K562 (cell line): ENCODE measurements around the gene MGRN1.

Source experiments
- CAMTA2 ChIP-seq: fragments of 250-450 bp; sonication (Bioruptor Pico); conservative IDR thresholded peaks from 2 replicates; pipeline ENCODE4 v1.5.1; 2022
- EP300 ChIP-seq: IDR thresholded peaks from 2 replicates; pipeline ENCODE4 v1.6.1; 2012; ENCODE audit warnings: low read length, improper control_type of control experiment
- EZH2 ChIP-seq: IDR thresholded peaks from 2 replicates; pipeline ENCODE4 v1.6.1; 2012; ENCODE audit warnings: low read depth, mild to moderate bottlenecking, inconsistent platforms, low read length, borderline replicate concordance
- FOXK2 ChIP-seq, 2 experiments: fragments of 450-650 bp; IDR thresholded peaks in 1 of 2; conservative IDR thresholded peaks in 1 of 2; 2 replicates each; pipeline ENCODE4 v1.6.1; 2016; ENCODE audit warnings: low read depth in 2 of 2, mild to moderate bottlenecking in 1 of 2
- MYC ChIP-seq, 2 experiments: fragments of 250-450 bp in 1 of 2; sonication (Bioruptor Pico) in 1 of 2; IDR thresholded peaks; 2 replicates each; pipeline versions ENCODE4 v1.5.1 to v1.6.1; 2012 to 2021; ENCODE audit warnings: low read depth in 2 of 2, borderline replicate concordance in 1 of 2, improper control_type of control experiment in 1 of 2, low read length in 1 of 2, mild to moderate bottlenecking in 1 of 2, moderate library complexity in 1 of 2
- PHF8 ChIP-seq: fragments of 200-600 bp; sonication (generic); IDR thresholded peaks from 2 replicates; pipeline ENCODE4 v1.6.1; 2012; ENCODE audit warnings: mixed run types, mild to moderate bottlenecking, inconsistent platforms, low read length, moderate library complexity, borderline replicate concordance
- POLR2A ChIP-seq: fragments of 450-650 bp; conservative IDR thresholded peaks from 2 replicates; pipeline ENCODE4 v1.6.1; 2016
- SRF ChIP-seq, 2 experiments: fragments of 250-450, 450-650 bp in 1 of 2; sonication (Bioruptor Pico) in 1 of 2; sonication (generic) in 1 of 2; formaldehyde crosslinking; IDR thresholded peaks; 2 replicates each; pipeline versions ENCODE4 v1.5.0 to v1.5.1; 2020 to 2022; ENCODE audit warnings: mild to moderate bottlenecking in 1 of 2, missing genetic modification reagents in 1 of 2
- ZNF133 ChIP-seq: fragments of 250-450 bp; sonication (Bioruptor Pico); IDR thresholded peaks from 2 replicates; pipeline ENCODE4 v1.4.0; 2020; ENCODE audit warnings: mild to moderate bottlenecking
- ZNF583 ChIP-seq: fragments of 250-450 bp; sonication (Bioruptor Pico); IDR thresholded peaks from 2 replicates; pipeline ENCODE4 v1.4.0; 2020
- TF ChIP-seq, protein P1 (sequence below), 3 experiments: IDR thresholded peaks in 2 of 3; conservative IDR thresholded peaks in 1 of 3; 2 replicates each; pipeline ENCODE4 v1.5.1; 2011 to 2012; ENCODE audit warnings: low read length in 3 of 3, mild to moderate bottlenecking in 3 of 3, control low read depth in 2 of 3, improper control_type of control experiment in 1 of 3, inconsistent platforms in 1 of 3, low read depth in 1 of 3, mixed read lengths in 1 of 3, moderate library complexity in 1 of 3; ENCODE audit not compliant: insufficient read depth in 2 of 3

DNA sequence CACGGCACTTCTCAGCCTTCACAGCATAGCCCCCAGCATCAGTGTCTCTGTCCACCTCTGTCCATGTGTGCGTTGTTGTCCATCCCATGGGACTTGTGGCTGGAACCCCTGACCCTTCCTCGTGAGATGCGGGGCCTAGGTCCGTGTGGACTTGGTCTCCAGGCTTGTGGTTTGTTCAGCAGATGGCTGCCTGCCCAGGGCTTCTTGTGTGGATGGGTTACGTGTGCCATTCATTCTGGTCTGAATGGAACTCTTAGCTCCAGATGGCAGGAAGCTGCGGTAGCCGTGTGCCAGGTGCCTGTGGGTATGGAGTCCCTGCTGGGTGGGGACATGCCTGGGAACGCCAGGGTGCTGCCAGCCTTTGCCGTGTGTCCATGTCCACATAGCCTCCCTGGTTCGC is 37.0 kb downstream of the MGRN1 start:
- TF ChIP-seq CAMTA2 (CRISPR knock-in tag): no peak
- TF ChIP-seq SRF (CRISPR knock-in tag; IDR thresholded peaks at IDR 0.05): no peak
- TF ChIP-seq ZNF583: no peak
- TF ChIP-seq EZH2: no peak
- TF ChIP-seq POLR2A: no peak
- no peak for TF ChIP-seq ZNF133 (CRISPR knock-in tag)
- TF ChIP-seq, protein P1, sequence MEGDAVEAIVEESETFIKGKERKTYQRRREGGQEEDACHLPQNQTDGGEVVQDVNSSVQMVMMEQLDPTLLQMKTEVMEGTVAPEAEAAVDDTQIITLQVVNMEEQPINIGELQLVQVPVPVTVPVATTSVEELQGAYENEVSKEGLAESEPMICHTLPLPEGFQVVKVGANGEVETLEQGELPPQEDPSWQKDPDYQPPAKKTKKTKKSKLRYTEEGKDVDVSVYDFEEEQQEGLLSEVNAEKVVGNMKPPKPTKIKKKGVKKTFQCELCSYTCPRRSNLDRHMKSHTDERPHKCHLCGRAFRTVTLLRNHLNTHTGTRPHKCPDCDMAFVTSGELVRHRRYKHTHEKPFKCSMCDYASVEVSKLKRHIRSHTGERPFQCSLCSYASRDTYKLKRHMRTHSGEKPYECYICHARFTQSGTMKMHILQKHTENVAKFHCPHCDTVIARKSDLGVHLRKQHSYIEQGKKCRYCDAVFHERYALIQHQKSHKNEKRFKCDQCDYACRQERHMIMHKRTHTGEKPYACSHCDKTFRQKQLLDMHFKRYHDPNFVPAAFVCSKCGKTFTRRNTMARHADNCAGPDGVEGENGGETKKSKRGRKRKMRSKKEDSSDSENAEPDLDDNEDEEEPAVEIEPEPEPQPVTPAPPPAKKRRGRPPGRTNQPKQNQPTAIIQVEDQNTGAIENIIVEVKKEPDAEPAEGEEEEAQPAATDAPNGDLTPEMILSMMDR (IDR thresholded peaks at IDR 0.05 in 2 of 3, conservative IDR thresholded peaks at IDR 0.05 in 1 of 3; ENCODE audit: insufficient read depth in 2 of 3, low read depth in 1 of 3, low read length in 3 of 3): no peak
- TF ChIP-seq FOXK2 (conservative IDR thresholded peaks at IDR 0.05 in 1 of 2, IDR thresholded peaks at IDR 0.05 in 1 of 2; ENCODE audit: low read depth in 2 of 2): no peak
- no peak for TF ChIP-seq MYC (IDR thresholded peaks at IDR 0.05; ENCODE audit: low read depth, low read length)
- no peak for TF ChIP-seq MYC (CRISPR knock-in tag; IDR thresholded peaks at IDR 0.05; ENCODE audit: borderline replicate concordance, low read depth)
- no peak for TF ChIP-seq EP300
- TF ChIP-seq PHF8: no peak
